ENCODE data around the gene GIPR.
"Not testable (repeated sequence)": the region's sequence is repeated elsewhere in the genome, so short reads cannot be mapped to it uniquely, and the experiment has no call there.

Gene GIPR

GRCh38 chr19:45645631-45646344 is 22.2 kb upstream of the GIPR start:
- peak; percentile 83 to 84 for DNase-seq

DNA sequence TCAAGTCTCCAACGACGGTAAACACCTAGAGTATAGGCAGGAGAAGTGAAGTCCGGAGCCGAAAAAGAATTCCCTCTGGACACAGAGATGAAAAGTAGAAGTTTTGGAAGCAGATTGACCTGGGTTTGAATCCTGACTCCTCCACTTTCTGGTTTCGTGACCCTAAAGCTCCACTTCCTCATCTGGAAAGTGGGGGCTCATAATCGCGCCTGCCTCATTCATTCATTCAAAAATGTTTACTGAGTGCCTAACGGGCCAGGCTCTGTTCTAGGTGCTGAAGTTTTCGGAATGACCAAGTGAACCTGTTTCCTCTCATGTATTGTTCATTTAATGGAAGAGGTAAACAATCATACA is 21.7 kb upstream of the GIPR start:
- DNase-seq, result no peak

- DNase-seq, result no peak
Observed at GRCh38 chr19:45650722-45651121, 17.3 kb upstream of the GIPR start.

DNA sequence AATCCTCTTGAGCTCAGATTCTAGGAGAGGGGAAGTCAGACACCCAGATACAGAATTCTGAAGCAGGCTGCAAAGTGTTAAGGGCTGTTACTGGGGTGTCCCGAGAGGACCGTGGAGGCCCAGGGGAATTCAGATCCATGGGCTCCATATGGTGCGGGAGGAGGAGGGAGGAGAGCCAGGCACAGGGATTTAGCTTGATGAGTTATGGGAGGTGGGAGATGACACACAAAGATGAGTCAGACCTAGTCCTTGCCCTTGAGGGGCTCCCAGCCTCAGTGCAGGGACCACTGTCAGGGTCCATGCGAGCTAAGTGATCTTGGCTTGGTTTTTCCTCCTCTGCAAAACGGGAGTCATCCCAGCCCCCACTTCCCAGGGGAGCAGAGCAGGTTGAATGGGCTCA is 14.4 kb upstream of the GIPR start:
- DNase-seq, result no peak

GRCh38 chr19:45655073-45655472 is 12.9 kb upstream of the GIPR start:
- no peak for DNase-seq

GRCh38 chr19:45657520-45658167 is 10.4 kb upstream of the GIPR start:
- DNase-seq, result no peak

DNA sequence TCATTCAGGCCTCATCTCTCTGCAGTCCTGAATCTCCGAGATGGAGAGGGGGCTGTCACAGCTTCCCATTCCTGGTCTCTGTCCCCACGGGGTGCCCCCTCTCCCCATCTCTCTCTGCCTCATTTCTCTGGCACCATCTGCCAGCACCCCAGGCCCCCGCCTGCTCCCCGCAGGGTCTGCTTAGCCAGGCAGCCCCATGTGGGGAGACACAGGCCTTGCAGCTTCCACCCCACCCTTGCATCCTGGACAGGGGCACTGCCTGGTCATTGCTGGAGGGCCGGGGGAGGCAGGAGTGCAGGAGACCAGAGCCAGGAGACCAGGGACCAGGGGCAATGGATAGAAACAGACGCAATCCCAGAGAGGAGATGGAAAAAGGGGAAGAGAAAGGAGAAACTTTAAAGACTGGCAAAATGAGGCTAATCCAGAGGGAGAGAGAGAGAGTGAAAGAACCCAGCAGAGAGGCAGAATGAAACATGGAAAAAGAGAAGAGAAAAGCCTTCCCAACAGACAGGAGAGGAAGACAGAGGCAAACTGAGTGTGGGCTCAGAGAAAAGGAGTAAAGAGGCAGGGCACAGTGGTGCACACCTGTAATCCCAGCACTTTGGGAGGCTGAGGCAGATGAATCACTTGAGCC is 8.8 kb upstream of the GIPR start:
- no peak for DNase-seq

- DNase-seq, result no peak
Observed at GRCh38 chr19:45660636-45661035, 7.4 kb upstream of the GIPR start.

- DNase-seq, result no peak
Observed at GRCh38 chr19:45663800-45664199, 4.2 kb upstream of the GIPR start.

DNA sequence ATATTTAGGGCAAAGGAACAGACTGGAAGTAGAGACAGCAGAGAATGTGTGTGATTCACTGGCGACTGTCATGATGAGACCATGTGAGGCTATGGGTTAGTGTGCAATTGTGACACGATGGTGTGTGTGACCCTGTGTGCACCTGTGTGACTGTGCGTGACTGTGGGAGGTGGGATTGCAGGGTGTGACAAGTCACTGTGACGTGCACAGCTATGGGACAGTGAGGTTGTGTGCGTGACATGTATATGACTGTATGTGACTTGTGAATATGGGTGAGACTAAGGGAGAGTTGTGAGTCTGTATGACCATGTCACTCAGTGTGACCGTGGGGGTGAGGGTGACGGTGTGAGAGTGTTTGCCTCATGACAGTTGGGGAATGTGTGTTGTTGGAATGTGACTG is 3.4 kb upstream of the GIPR start:
- DNase-seq, result no peak

DNA sequence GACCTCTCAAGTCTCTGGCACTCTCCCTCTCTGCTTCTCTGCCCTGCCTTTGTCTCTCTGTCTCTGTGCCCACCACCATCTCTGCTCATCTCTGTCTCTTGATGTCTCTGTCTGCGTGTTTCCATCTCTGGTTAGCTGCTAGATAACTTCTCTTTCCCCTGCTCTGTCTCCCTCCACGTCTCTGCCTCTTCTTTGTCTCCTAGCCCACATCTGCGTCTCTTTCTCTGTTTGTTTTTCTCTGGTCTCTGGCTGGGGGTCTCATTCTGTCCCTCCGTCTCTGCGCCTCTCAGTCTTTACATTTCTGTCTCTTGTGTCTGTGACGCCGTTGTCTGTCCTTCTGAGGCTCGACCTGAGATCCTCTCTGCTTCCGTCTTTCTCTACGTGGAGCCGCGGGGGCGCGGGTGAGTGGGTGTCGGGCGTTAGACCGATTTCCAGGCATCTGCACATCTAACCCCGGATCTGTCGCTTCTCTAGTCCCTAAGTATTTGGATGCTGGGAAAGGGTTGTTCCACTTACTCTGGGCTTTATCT is 386 bp downstream of the GIPR start:
- peak; percentile 39 to 44 for DNase-seq

DNA sequence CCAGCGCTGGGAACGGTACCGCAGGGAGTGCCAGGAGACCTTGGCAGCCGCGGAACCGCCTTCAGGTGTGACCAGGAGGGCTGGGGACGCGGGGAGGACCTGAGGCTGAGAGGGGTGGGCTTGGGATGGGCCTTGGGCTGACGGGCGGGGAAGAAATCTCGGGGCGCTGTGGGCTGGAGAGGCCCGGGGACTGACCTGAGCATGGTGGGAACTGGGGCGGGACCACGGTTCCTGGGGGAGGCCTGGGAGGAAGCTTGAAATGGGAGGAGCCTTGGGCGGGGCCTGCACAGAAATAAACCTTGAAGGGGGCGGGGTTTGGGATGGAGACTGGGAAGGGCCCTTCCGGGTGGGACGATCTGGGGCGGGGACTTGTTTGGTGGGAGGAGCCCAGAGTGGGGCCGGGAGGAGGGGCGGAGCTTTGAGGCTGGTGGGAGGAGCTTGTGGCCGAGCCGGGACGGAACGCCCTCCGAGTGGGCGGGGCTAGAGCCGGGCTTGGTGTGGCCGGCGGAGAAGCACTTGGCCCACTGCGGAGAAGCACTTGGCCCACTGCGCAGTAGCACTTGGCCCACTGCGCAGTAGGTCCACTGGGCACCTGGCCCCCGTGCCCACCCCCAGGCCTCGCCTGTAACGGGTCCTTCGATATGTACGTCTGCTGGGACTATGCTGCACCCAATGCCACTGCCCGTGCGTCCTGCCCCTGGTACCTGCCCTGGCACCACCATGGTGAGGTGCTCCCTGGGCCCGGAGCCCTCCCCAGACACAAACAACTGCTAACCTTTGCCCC is 2.8 kb downstream of the GIPR start:
- DNase-seq, result peak; percentile 53 to 75

DNA sequence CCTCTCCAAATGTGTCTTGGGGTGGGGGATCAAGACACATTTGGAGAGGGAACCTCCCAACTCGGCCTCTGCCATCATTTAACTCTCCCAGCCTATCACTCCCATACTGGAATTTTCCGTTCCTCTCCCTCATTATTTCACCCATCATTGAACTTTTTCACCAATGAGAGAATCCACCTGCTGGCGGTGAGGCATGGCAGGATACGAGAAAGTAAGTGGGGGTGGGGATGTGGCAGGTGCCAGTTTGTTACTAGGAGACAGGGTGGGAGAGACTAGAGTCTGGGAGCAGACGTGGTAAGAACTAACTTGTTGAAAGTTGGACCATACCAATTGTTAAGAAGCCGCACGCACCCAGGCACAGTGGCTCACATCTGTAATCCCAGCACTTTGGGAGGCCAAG is 6.9 kb downstream of the GIPR start:
- DNase-seq, result no peak

DNA sequence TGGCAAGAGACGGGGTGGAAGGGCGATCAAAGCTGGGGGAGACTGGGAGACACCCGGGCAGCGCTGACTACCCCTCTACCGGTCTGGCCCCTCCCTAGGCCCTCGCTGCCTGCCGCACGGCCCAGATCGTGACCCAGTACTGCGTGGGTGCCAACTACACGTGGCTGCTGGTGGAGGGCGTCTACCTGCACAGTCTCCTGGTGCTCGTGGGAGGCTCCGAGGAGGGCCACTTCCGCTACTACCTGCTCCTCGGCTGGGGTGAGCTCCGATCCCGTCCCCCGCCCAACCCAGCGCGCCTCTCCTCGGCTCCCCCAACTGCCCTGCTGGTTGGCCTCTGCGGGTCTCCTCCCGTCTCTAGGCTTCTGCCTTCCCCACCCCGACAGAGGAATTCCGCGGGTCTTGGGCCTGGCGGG is 8.8 kb downstream of the GIPR start:
- DNase-seq, result peak; percentile 43 to 56

GRCh38 chr19:45677351-45678230 is 9.6 kb downstream of the GIPR start:
- DNase-seq, result peak; percentile 84 to 90

- DNase-seq, result peak; percentile 87 to 89
Observed at GRCh38 chr19:45681391-45682015, 13.5 kb downstream of the GIPR start.

DNA sequence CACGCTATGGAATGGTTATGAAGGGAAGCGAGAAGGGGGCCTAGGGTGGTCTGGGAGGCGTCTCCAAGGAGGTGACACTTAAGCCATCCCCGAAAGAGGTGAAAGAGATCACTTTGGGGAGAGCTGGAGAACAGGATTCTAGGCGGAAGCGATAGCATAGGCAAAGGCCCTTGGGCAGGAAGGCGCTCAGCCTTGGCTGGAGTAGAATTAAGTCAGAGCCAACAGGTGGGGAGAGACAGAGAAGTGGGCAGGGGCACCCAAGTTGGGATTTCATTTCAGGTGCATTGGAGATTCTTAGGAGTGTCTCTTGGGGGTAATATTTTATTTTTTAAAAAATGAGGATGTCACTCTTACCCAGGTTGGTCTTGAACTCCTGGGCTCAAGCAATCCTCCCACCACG is 14.1 kb downstream of the GIPR start:
- DNase-seq, result no peak

DNA sequence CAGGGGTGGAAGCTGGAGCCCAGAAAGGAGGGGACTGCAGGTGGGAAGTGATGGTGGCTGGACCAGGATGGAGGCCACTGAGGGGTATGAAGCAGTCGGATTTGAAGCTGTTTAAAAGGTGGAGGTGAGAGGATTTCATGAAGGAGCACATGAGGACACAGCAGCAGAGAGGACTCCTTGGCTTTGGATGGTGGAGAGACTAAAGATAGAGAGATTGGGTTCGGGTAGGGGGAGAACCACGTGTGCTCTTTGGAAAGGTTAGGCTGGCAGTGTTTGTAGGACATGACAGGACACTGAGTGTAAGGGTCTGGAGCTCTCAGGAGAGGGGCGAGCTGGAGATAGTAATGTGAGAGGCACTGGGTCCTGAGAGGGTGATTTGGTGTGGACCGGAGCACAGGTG is 14.9 kb downstream of the GIPR start:
- no peak for DNase-seq

DNA sequence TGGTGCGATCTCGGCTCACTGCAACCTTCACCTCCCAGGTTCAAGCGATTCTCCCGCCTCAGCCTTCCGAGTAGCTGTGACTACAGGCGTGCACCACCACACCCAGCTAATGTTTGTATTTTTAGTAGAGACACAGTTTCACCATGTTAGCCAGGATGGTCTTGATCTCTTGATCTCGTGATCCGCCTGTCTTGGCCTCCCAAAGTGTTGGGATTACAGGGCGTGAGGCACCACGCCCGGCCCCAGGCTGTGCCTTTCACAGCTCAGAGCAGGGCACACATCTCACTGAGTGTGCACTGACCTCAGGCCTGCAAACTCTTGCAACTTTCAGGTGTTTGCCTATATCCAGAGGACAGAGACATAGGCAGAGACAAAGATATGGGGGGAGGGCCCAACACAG is 17.0 kb downstream of the GIPR start:
- DNase-seq, result not testable (repeated sequence)

DNA sequence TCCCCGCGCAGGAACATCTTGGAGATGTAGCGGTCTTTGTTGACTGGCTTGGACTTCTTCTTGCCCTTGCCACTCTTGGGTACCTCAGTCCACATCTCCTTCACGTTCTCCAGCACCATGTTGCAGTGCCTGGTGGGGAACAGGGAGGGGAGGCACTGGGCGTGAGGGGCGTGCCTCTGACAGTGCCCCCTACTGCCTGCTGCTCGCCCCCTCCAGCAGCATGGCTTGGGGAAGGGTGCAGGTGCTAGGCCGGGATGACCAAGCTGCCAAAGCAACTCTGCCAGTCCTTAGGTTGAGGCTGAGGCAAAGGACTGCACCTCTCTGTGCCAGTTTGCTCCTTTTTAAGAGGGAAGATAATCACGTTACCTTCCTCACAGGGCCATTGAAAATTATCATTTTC is 19.6 kb downstream of the GIPR start:
- DNase-seq, result no peak

- DNase-seq, result peak; percentile 92 to 93
Observed at GRCh38 chr19:45691516-45692186, 23.6 kb downstream of the GIPR start, which contains the start of gene SNRPD2. SNRPD2 (minus strand) TSS chr19:45691953; CDS start chr19:45691888, 65 bp downstream.

All from stimulated activated CD4-positive, alpha-beta T cell treated with anti-CD3 and anti-CD28 coated beads, Interleukin-2, amount 100 ng/mL, for 24 hours (primary cell).